K562 (cell line): ENCODE measurements around the gene KCNQ2. TPM values are rescaled to one million over a fixed set of nuclear protein-coding genes. Genes with fewer than 3 reads are reported as not detected.

ENCODE experiments used
- CHD4 ChIP-seq: fragments of 200-600 bp; sonication (generic); IDR thresholded peaks from 3 replicates; pipeline ENCODE4 v1.6.1; 2012; ENCODE audit warnings: low read depth, mild to moderate bottlenecking, mixed read lengths, low read length, inconsistent platforms; ENCODE audit not compliant: insufficient read depth, insufficient replicate concordance, poor library complexity, severe bottlenecking
- RBM25 ChIP-seq: fragments of 200-400 bp; formaldehyde crosslinking; IDR thresholded peaks from 2 replicates; pipeline ENCODE4 v1.6.1; 2018; ENCODE audit warnings: low read length, low read depth, moderate library complexity; ENCODE audit not compliant: severe bottlenecking
- RFX5 ChIP-seq: IDR thresholded peaks from 2 replicates; pipeline ENCODE4 v1.6.1; 2011; ENCODE audit warnings: low read depth, mild to moderate bottlenecking, improper control_type of control experiment, low read length
- SRSF3 ChIP-seq: fragments of 200-400 bp; formaldehyde crosslinking; IDR thresholded peaks from 2 replicates; pipeline ENCODE4 v1.6.1; 2016; ENCODE audit warnings: mild to moderate bottlenecking, low read length, moderate library complexity; ENCODE audit not compliant: insufficient read depth
- TAF9B ChIP-seq: fragments of 450-650 bp; IDR thresholded peaks from 2 replicates; pipeline ENCODE4 v1.6.1; 2018; ENCODE audit warnings: mild to moderate bottlenecking; ENCODE audit not compliant: partially characterized antibody
- TBP ChIP-seq: optimal IDR thresholded peaks from 2 replicates; pipeline ENCODE3; 2011; ENCODE audit warnings: low read depth, low read length, improper control_type of control experiment
- ZNF239 ChIP-seq: fragments of 250-450 bp; sonication (Bioruptor Pico); IDR thresholded peaks from 2 replicates; pipeline ENCODE4 v1.4.0; 2020; ENCODE audit warnings: mild to moderate bottlenecking
- ZNF347 ChIP-seq: fragments of 450-650 bp; formaldehyde crosslinking; IDR thresholded peaks from 2 replicates; pipeline ENCODE4 v1.4.0; 2020; ENCODE audit warnings: low read depth, mild to moderate bottlenecking, moderate library complexity
- polyA plus RNA-seq, 8 experiments: library from polyadenylated mRNA; depleted of rRNA in 4 of 8; stranded (reverse) in 5 of 8; unstranded in 3 of 8; fragments of >200 nt; fragmentation: Nextera tagmentation in 2 of 8; fragmentation: Illumina TruSeq in 1 of 8; extraction: Ambion mirVana in 2 of 8; extraction: Trizol in 1 of 8; gene quantifications; 2 replicates each; pipeline versions ENCODE4 v1.2.1 to v1.2.3, GENCODE V29; 2011 to 2014; ENCODE audit warnings: inconsistent platforms in 1 of 8, missing spikeins in 1 of 8
- total RNA-seq, 7 experiments: library from RNA; depleted of rRNA in 6 of 7; stranded (reverse); fragments of >200 nt in 6 of 7; fragmentation: Illumina TruSeq in 2 of 7; extraction: Trizol in 2 of 7; gene quantifications; 2 replicates each; pipeline versions ENCODE4 v1.2.1 to v1.2.3, GENCODE V29; 2011 to 2021; ENCODE audit warnings: low replicate concordance in 1 of 7
- TF ChIP-seq, protein P1 (sequence below), 2 experiments: fragments of 450-650 bp; formaldehyde crosslinking in 1 of 2; IDR thresholded peaks; 2 replicates each; pipeline versions ENCODE4 v1.4.0 to v1.6.1; 2014 to 2020; ENCODE audit warnings: mild to moderate bottlenecking in 2 of 2, borderline replicate concordance in 1 of 2, low read depth in 1 of 2
- TF ChIP-seq, protein P2 (sequence below): fragments of 450-650 bp; IDR thresholded peaks from 2 replicates; pipeline ENCODE4 v1.6.1; 2016; ENCODE audit warnings: antibody characterized with exemption
- TF ChIP-seq, protein P3 (sequence below): sonication (generic); formaldehyde crosslinking; IDR thresholded peaks from 2 replicates; pipeline ENCODE4 v1.8.1; 2023; ENCODE audit warnings: mild to moderate bottlenecking, missing genetic modification reagents
- TF ChIP-seq, protein P4 (sequence below): fragments of 250-450 bp; sonication (Bioruptor Pico); IDR thresholded peaks from 2 replicates; pipeline ENCODE4 v1.8.0; 2021; ENCODE audit warnings: moderate library complexity, mild to moderate bottlenecking, inconsistent platforms

Gene KCNQ2
- total and polyA plus RNA-seq, 9 of the 15 experiments (the other 6 are each of a cell fraction or from before 2014, with no cell fraction given): 0.13 to 0.16 TPM; not detected in 7

DNA sequence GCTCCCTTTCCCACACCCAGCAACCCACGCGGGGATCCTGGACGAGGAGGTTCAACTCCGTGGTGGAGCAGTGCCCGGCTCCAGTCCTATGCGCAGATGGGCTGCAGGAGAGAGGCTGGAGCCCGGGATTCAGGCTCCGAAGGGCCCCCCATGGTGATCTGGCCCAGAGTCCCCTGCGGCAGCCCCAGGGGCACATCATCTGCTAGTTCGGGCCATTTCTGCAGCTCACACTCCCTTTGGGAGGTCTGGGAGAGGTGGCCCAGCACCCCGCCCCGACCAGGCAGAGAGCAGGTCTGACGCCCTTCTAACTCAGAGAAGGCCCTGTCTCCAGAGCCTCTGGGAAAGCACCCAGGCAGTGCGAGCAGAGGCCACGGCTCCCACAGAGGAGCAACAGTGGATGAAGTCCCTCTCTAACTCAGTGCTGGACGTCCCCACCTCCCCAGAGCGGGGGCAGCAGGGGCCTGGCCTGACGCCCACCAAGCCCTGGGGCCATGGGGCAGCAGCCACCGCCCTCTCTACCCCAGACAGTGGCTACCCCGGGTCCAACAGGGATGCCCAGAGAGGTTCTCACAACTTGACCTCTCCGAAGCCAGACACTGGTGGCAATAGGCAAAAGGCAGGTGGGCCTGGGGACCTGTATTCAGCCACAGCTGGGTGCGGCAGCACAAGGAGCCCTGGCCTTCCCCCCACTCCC lies 3.3 kb downstream of the KCNQ2 start (continued):
- TF ChIP-seq, protein P1, sequence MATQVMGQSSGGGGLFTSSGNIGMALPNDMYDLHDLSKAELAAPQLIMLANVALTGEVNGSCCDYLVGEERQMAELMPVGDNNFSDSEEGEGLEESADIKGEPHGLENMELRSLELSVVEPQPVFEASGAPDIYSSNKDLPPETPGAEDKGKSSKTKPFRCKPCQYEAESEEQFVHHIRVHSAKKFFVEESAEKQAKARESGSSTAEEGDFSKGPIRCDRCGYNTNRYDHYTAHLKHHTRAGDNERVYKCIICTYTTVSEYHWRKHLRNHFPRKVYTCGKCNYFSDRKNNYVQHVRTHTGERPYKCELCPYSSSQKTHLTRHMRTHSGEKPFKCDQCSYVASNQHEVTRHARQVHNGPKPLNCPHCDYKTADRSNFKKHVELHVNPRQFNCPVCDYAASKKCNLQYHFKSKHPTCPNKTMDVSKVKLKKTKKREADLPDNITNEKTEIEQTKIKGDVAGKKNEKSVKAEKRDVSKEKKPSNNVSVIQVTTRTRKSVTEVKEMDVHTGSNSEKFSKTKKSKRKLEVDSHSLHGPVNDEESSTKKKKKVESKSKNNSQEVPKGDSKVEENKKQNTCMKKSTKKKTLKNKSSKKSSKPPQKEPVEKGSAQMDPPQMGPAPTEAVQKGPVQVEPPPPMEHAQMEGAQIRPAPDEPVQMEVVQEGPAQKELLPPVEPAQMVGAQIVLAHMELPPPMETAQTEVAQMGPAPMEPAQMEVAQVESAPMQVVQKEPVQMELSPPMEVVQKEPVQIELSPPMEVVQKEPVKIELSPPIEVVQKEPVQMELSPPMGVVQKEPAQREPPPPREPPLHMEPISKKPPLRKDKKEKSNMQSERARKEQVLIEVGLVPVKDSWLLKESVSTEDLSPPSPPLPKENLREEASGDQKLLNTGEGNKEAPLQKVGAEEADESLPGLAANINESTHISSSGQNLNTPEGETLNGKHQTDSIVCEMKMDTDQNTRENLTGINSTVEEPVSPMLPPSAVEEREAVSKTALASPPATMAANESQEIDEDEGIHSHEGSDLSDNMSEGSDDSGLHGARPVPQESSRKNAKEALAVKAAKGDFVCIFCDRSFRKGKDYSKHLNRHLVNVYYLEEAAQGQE (IDR thresholded peaks at IDR 0.05; ENCODE audit: borderline replicate concordance): no peak
- TF ChIP-seq, protein P1 (CRISPR knock-in tag; IDR thresholded peaks at IDR 0.05; ENCODE audit: low read depth): no peak
- TF ChIP-seq RBM25: no peak
- TF ChIP-seq, protein P2, sequence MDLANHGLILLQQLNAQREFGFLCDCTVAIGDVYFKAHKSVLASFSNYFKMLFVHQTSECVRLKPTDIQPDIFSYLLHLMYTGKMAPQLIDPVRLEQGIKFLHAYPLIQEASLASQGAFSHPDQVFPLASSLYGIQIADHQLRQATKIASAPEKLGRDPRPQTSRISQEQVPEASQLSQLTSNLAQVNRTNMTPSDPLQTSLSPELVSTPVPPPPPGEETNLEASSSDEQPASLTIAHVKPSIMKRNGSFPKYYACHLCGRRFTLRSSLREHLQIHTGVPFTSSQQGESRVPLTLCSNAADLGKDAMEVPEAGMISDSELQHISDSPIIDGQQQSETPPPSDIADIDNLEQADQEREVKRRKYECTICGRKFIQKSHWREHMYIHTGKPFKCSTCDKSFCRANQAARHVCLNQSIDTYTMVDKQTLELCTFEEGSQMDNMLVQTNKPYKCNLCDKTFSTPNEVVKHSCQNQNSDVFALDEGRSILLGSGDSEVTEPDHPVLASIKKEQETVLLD: no peak
- TF ChIP-seq, protein P3, sequence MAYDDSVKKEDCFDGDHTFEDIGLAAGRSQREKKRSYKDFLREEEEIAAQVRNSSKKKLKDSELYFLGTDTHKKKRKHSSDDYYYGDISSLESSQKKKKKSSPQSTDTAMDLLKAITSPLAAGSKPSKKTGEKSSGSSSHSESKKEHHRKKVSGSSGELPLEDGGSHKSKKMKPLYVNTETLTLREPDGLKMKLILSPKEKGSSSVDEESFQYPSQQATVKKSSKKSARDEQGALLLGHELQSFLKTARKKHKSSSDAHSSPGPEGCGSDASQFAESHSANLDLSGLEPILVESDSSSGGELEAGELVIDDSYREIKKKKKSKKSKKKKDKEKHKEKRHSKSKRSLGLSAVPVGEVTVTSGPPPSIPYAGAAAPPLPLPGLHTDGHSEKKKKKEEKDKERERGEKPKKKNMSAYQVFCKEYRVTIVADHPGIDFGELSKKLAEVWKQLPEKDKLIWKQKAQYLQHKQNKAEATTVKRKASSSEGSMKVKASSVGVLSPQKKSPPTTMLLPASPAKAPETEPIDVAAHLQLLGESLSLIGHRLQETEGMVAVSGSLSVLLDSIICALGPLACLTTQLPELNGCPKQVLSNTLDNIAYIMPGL (CRISPR knock-in tag): no peak
- no peak for TF ChIP-seq TAF9B
- no peak for TF ChIP-seq CHD4
- TF ChIP-seq ZNF239 (CRISPR knock-in tag): no peak
- no peak for TF ChIP-seq ZNF347 (CRISPR knock-in tag)
- no peak for TF ChIP-seq SRSF3
- TF ChIP-seq RFX5: no peak
- TF ChIP-seq, protein P4, sequence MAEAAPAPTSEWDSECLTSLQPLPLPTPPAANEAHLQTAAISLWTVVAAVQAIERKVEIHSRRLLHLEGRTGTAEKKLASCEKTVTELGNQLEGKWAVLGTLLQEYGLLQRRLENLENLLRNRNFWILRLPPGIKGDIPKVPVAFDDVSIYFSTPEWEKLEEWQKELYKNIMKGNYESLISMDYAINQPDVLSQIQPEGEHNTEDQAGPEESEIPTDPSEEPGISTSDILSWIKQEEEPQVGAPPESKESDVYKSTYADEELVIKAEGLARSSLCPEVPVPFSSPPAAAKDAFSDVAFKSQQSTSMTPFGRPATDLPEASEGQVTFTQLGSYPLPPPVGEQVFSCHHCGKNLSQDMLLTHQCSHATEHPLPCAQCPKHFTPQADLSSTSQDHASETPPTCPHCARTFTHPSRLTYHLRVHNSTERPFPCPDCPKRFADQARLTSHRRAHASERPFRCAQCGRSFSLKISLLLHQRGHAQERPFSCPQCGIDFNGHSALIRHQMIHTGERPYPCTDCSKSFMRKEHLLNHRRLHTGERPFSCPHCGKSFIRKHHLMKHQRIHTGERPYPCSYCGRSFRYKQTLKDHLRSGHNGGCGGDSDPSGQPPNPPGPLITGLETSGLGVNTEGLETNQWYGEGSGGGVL (CRISPR knock-in tag): no peak
- TF ChIP-seq TBP: no peak
